HepG2 (cell line): ENCODE results near the gene PDE4DIP. TPM values are rescaled to one million over a fixed set of nuclear protein-coding genes. Genes with fewer than 3 reads are reported as not detected.
"Not testable (repeated sequence)": the region's sequence is repeated elsewhere in the genome, so short reads cannot be mapped to it uniquely, and the experiment has no call there.

Experiments used
- ATAC-seq: fragments of 200-7000 bp; cut with Tn5 transposase; 3 replicates; pipeline ENCODE4 v1.9.1; 2020; ENCODE audit warnings: mild to moderate bottlenecking, moderate library complexity
- BruUV-seq: library from RNA; stranded (reverse); fragments of 400-500 nt; replicated peaks from 2 replicates; lab custom pipeline; 2021; lab: Mats Ljungman, UMichigan
- CTCF ChIA-PET: fragments of 300-600 bp; formaldehyde crosslinking; extraction: SDS; loops from one replicate; lab custom pipeline; 2021; ENCODE audit warnings: low total read pairs, inconsistent platforms, low intra/inter-chr PET ratio; lab: Yijun Ruan, JAX
- POLR2A ChIA-PET: fragments of 350-600 bp; sonication (Branson Sonifier 250); formaldehyde crosslinking; loops from one replicate; lab custom pipeline; 2020; ENCODE audit warnings: antibody characterized with exemption, inconsistent platforms; lab: Yijun Ruan, JAX
- DNase-seq: peaks from one replicate; pipeline ENCODE4 v3.0.0-alpha.2; 2015; ENCODE audit warnings: low spot score
- FAIRE-seq: peaks from 3 replicates; lab custom pipeline; 2011; peaks lifted over from hg19 to GRCh38; lab: Jason Lieb, UNC
- H2AFZ ChIP-seq: one replicate; pipeline ENCODE4 v1.6.1; 2011; ENCODE audit warnings: low read length, inconsistent platforms
- H3K27ac ChIP-seq: fragments of 300-600 bp; 3 replicates; pipeline ENCODE4 v1.8.0; 2011; ENCODE audit warnings: mixed run types, mild to moderate bottlenecking, mixed read lengths, low read length, inconsistent platforms; ENCODE audit not compliant: insufficient read depth; ENCODE audit errors: extremely low read length
- H3K27me3 ChIP-seq, 2 experiments: fragments of 200-600 bp in 1 of 2; 2 replicates in 1 of 2; 3 replicates in 1 of 2; pipeline versions ENCODE4 v1.6.0 to v1.8.0; 2011; ENCODE audit warnings: low read length in 2 of 2, mild to moderate bottlenecking in 2 of 2, moderate library complexity in 2 of 2, inconsistent platforms in 1 of 2; ENCODE audit not compliant: insufficient read depth in 2 of 2, control insufficient read depth in 1 of 2
- H3K36me3 ChIP-seq, 2 experiments: fragments of 200-600 bp in 1 of 2; replicated peaks in 1 of 2; 2 replicates in 1 of 2; 3 replicates in 1 of 2; pipeline versions ENCODE4 v1.5.1 to v1.8.0; 2011; ENCODE audit warnings: low read length in 2 of 2, inconsistent platforms in 1 of 2; ENCODE audit not compliant: insufficient read depth in 2 of 2, control insufficient read depth in 1 of 2
- H3K4me1 ChIP-seq: 2 replicates; pipeline ENCODE4 v1.5.1; 2012; ENCODE audit warnings: low read length, inconsistent platforms; ENCODE audit not compliant: insufficient read depth
- H3K4me2 ChIP-seq: 2 replicates; pipeline ENCODE4 v1.6.0; 2011; ENCODE audit warnings: low read depth, low read length, inconsistent platforms
- H3K4me3 ChIP-seq, 3 experiments: fragments of 200-600 bp in 1 of 3; sonication (generic), shearing (Covaris generic) in 1 of 3; replicated peaks in 1 of 3; 2 replicates each; pipeline ENCODE4 v1.5.1; 2011 to 2016; ENCODE audit warnings: low read length in 3 of 3, inconsistent platforms in 2 of 3, low read depth in 2 of 3, mild to moderate bottlenecking in 2 of 3, control low read depth in 1 of 3, mixed read lengths in 1 of 3; ENCODE audit not compliant: insufficient read depth in 1 of 3
- H3K79me2 ChIP-seq: one replicate; pipeline ENCODE4 v1.6.1; 2011; ENCODE audit warnings: low read length, inconsistent platforms; ENCODE audit not compliant: insufficient read depth
- H3K9ac ChIP-seq: 2 replicates; pipeline ENCODE4 v1.6.0; 2011; ENCODE audit warnings: mild to moderate bottlenecking, low read depth, low read length, inconsistent platforms; ENCODE audit not compliant: insufficient read depth
- H3K9me3 ChIP-seq: 2 replicates; pipeline ENCODE4 v1.5.1; 2012; ENCODE audit warnings: mild to moderate bottlenecking, low read length
- H4K20me1 ChIP-seq: 2 replicates; pipeline ENCODE4 v1.6.0; 2011; ENCODE audit warnings: inconsistent platforms, mild to moderate bottlenecking, low read length, moderate library complexity; ENCODE audit not compliant: insufficient read depth
- WGBS: methylation state at CpG from one replicate; pipeline ENCODE4 v1.1.6; 2017; ENCODE audit warnings: low lambda C conversion rate; 5-methylcytosine and 5-hydroxymethylcytosine counted together
- in situ Hi-C: cut with HindIII; loops from 2 replicates; pipeline ENCODE4 v1.10.0; 2017; ENCODE audit warnings: low pct_unique_long_range_greater_than_20kb; ENCODE audit not compliant: extremely low pct_ligation_motif_present
- intact Hi-C: fragments of 100-400 bp; cut with micrococcal nuclease; formaldehyde crosslinking; loops from one replicate; pipeline ENCODE4 v1.10.0; 2022; ENCODE audit not compliant: unreplicated experiment
- polyA plus RNA-seq, 8 experiments: library from polyadenylated mRNA; depleted of rRNA in 3 of 8; stranded (reverse) in 7 of 8; unstranded in 1 of 8; fragments of >200 nt; fragmentation: Illumina TruSeq in 4 of 8; extraction: Trizol in 4 of 8; gene quantifications; 2 replicates each; pipeline versions ENCODE4 v1.2.1 to v1.2.3, GENCODE V29; 2011 to 2016; ENCODE audit warnings: low read depth in 4 of 8, missing spikeins in 1 of 8, mixed read lengths in 1 of 8; ENCODE audit not compliant: insufficient read depth in 1 of 8
- total RNA-seq, 5 experiments: library from RNA; depleted of rRNA; stranded (reverse); fragments of >200 nt; fragmentation: Illumina TruSeq; extraction: Trizol; gene quantifications; 2 replicates each; pipeline ENCODE4 v1.2.3, GENCODE V29; 2016; ENCODE audit warnings: low read depth in 1 of 5

The PDE4DIP gene
- total and polyA plus RNA-seq, 2 of the 13 experiments (the other 11 are each of a cell fraction or from before 2014, with no cell fraction given): 5.9 to 10.3 TPM

DNA sequence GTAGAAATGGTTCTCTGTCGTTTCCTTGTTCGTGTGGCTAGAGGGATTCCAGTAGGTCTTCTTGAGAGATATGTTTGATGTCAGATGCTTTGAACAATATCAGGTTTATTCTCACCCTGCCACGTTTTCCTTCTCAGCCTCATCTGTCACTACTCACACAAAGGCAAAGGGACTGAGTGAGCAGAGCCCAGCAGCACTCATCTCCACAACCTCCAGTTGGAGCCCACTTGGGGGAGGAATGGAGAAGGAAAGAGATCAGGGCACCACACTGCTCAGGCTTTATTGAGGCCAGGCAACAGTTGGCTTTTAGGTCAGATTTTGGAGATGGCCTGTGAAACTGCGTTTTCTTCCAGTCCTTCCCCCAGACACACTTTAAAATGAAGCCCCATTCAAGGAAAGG lies 840 bp downstream of the PDE4DIP start:
- H3K27ac ChIP-seq, H4K20me1 ChIP-seq, POLR2A ChIA-PET, H3K9me3 ChIP-seq, FAIRE-seq, H3K4me2 ChIP-seq, H3K4me3 ChIP-seq, BruUV-seq, H2AFZ ChIP-seq, DNase-seq, CTCF ChIA-PET, in situ Hi-C loops, H3K9ac ChIP-seq, H3K36me3 ChIP-seq, H3K4me1 ChIP-seq, intact Hi-C loops, H3K27me3 ChIP-seq, H3K79me2 ChIP-seq: not testable (repeated sequence)
- no CpG with 5 or more reads among the region's 4 CpGs for WGBS
- ATAC-seq: peak; percentile 67

DNA sequence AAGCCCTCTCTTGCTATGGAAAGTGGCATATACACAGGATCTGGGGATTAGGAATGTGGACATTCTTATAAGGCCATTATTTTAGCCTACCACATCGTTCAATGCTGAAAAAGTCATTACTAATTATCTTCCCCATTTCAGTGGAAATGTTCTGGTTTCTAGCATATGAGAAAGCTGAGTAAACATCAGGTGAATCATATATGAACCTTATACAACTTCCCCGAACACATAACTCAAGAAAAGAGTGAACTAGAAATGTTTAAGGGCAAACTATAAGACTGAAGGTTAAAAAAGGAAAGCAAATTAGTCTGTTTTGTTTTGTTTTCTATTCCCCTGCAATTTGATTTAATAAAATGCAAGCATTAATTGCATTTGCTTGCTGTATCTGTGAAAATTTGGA lies 6.1 kb downstream of the PDE4DIP start:
- FAIRE-seq, POLR2A ChIA-PET, BruUV-seq, H4K20me1 ChIP-seq, H3K4me3 ChIP-seq, DNase-seq, H3K9ac ChIP-seq, intact Hi-C loops, H3K79me2 ChIP-seq, CTCF ChIA-PET, H2AFZ ChIP-seq, H3K9me3 ChIP-seq, H3K4me1 ChIP-seq, H3K36me3 ChIP-seq, H3K27me3 ChIP-seq, H3K27ac ChIP-seq, ATAC-seq, H3K4me2 ChIP-seq, in situ Hi-C loops: not testable (repeated sequence)
- WGBS: no CpG with 5 or more reads among the region's 2 CpGs

DNA sequence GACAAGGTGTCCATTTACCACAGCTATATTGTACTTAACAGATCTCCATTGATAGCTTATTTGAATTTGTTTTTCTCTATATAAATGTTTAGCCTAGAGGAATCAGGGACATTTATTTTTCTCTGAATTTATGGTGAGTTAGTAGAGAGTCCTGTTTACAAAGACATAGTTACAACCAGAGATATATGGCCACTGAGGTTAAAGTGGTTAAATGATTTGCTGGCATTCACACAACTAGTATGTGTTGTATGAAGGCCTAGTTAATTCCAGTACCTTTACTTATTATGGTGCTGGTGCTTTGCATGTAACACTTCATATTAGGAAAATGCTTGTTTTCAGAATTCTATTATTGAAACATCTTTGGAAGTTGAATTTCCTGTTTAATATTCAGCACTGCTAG lies 6.6 kb downstream of the PDE4DIP start:
- H2AFZ ChIP-seq, CTCF ChIA-PET, H3K9ac ChIP-seq, H3K27me3 ChIP-seq, ATAC-seq, DNase-seq, H3K4me3 ChIP-seq, FAIRE-seq, H4K20me1 ChIP-seq, H3K9me3 ChIP-seq, intact Hi-C loops, H3K36me3 ChIP-seq, H3K4me1 ChIP-seq, in situ Hi-C loops, H3K4me2 ChIP-seq, POLR2A ChIA-PET, BruUV-seq, H3K79me2 ChIP-seq, H3K27ac ChIP-seq: not testable (repeated sequence)

DNA sequence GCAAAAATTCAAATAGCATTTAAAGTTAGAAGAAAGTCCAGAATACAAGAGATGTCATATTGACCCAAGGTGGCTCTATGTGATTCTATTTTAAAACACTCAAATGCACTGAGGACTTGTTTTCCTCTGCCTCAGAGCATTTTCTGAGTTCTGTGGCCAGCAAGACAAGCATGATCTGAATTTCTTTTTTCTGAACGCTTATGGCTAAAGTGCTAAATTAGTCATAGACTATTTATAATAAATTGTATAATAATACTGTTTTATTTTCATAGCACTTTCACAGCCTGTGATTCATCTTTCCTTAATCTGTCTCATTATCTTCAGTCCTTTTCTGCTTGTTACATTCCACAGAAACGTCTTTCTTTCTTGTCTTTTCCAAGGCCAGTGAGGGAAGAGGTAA lies 7.5 kb downstream of the PDE4DIP start:
- CTCF ChIA-PET, H3K27ac ChIP-seq, H3K36me3 ChIP-seq, H4K20me1 ChIP-seq, H3K9me3 ChIP-seq, H3K9ac ChIP-seq, H3K27me3 ChIP-seq, H3K79me2 ChIP-seq, DNase-seq, H3K4me3 ChIP-seq, H2AFZ ChIP-seq, H3K4me1 ChIP-seq, POLR2A ChIA-PET, ATAC-seq, H3K4me2 ChIP-seq, FAIRE-seq, BruUV-seq, intact Hi-C loops, in situ Hi-C loops: not testable (repeated sequence)
- WGBS: no CpG with 5 or more reads among the region's 2 CpGs
